Stimulated activated CD4-positive, alpha-beta T cell treated with anti-CD3 and anti-CD28 coated beads, Interleukin-2, amount 100 ng/mL, for 24 hours (primary cell): ENCODE data around the gene EFNB3.

Experiments used
- DNase-seq, 2 donors: peaks; one replicate each; pipeline ENCODE4 v3.0.0-alpha.2; 2020

EFNB3 gene

DNA sequence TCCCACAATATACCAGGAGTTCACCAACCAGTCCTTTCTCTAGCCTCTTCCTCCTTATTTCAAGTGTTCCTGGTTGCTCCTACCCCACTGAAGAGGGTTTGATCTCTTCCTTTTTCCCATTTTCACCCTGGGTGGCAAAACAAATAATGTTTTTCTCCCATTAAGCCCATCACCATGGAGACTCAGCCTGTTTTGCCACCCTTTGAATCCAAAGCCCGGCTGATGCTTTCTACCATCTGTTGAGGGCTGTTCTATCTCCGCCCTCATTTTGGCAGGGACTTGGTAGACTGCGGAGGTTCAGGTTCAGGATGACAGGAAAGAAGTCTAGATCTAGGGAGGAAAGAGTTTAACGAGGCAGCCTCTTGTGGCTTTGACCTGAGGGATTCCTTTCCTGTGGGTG, 15.1 kb downstream of the EFNB3 start:
- no peak for DNase-seq

DNA sequence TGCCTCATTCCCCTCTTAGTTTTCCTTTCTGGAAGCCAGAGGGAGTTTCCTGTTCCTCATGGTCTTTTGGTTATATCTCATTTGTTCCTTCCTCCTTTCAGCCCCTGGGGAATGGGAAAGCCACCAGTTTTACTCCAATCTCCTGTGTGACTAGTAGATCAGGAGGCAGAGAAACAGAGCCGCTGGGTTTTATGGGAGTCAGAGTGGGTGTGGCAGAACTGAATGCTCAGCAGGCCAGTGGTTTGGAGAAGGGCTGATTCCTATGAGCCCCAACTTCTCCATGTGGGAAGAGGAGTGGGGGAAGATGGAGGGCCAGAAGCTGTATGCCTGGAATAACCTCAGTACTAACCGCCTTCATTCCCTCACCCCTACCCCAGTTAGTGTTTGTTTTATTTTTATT, 16.6 kb downstream of the EFNB3 start:
- DNase-seq = no peak

DNA sequence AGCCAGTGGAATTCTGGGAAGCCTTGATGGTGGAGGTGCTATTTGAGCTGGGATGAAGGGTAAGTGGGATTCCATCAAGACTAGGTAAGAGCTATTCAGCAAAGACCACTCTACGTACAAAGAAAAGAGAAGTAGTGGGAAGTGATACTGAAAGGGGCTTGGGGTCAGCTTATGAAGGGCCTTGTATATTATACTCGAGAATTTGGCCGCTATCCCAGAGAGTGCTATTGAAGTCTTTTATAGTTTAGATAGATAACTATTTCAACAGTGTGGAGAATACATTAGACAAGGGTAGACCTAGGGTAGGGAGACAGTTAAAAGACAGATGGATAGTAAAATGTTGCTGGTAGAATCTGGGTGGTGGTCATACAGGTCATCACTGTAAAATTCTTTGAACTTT, 22.9 kb downstream of the EFNB3 start:
- no peak for DNase-seq

DNA sequence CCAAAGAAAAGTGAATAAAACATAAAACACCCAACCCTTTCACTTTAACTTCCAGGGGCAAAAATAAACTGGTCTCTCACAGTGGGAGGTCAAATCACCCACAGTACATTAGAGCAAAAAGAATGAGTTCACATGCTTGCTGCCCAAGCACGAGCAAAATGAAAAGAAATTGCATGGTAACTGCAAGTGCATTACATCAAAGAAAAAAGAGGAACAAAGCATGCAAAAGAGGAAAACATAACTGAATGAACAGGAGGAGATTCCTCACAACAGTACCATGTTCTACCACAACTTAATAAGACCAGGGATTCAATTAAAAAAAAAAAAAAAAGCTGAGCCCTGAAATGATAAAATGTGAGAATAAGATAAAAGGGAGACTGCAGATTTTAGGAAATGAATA, 24.8 kb downstream of the EFNB3 start:
- no peak for DNase-seq

DNA sequence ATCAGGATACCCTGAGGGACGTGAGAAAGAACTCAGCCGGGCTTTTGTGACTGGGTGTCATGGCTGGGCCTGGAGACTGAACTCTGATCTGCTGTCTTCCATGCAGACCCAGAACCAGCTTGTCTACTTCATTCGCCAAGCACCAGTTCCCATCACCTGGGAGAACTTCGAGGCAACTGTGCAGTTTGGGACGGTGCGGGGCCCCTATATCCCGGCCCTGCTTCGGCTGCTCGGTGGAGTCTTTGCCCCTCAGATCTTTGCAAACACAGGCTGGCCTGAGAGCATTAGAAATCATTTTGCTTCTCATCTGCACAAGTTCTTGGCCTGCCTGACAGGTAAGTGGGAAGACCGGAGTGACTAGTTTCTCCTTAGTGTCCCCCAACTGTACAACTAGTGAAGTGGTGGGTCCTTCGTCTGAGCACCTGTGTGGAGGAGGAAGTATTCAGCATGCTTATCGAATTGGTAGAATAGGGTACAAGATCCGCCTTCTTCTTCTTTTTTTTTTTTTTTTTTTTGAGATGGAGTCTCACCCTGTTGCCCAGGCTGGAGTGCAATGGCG, 28.1 kb downstream of the EFNB3 start:
- DNase-seq = no peak

DNA sequence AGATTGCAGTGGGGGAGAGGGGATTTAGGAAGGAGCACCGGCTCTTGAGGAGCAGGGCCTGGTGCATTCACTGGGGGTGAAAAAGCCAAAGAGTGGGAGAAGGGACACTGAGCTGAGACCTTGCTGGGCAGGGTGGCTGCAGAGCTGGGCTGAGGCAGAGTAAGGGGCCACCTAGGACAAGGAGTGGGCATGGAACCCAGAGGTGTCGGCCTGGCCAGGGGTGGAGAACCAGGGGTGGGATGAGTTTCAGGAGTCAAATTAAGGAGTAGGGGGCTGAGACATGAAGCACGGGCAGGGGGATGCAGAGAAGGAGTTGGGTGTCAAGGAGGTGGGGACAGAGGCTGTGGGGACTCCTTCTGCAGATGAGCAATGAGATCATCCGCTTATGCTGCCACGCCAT, 32.6 kb downstream of the EFNB3 start:
- no peak for DNase-seq

DNA sequence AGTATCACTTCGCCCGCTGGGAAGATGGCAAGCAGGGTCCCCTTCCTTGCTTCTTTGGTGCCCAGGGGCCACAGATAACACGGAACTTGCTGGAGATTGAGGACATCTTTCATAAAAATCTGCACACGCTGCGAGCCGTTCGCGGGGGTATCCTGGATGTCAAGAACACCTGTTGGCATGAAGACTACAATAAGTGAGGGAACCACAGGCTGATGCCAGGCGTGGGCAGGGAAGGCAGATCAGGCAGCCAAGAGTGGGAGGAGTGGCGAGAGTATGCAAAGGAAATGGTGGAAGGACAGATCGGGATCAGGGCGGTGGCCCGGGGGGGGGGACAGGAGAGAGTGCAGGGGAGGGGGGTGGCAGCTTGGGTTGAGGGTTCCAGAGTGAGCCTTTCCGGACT, 34.7 kb downstream of the EFNB3 start:
- DNase-seq = no peak

DNA sequence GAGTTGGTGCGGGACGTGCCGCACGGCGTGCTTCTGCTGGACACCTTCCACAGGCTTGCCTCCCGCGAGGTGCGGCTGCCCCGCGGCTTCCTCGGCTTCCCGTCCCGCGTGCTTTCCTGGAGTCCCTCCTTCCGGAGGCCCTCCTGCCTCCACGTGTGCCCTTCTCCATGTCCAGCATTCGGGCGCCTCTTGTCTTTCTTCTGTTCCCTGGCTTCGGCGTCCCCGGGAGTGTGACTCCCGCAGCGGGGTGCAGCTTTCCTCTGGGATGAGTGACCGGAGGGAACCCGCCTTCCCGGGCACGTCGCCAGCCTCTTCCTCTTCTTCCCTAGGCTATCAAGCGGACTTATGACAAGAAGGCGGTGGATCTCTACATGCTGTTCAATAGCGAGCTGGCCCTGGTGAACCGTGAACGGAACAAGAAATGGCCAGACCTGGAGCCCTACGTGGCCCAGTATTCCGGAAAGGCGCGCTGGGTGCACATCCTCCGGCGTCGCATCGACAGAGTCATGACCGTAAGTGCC, 35.5 kb downstream of the EFNB3 start:
- DNase-seq = no peak

DNA sequence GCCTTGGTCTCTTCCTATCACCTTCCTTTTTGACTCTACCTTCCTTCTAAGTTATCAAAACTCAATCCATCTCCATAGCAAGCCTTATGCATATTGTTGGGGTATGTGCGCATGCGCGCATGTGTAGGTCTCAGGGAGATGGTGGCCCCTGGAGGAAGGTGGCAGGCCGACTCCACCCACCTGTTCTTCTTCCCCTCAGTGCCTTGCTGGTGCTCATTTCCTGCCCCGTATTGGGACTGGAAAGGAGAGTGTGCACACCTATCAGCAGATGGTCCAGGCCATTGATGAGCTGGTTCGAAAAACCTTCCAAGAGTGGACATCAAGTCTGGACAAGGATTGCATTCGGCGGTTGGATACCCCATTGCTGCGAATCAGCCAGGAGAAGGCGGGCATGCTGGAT, 37.7 kb downstream of the EFNB3 start:
- DNase-seq = no peak

DNA sequence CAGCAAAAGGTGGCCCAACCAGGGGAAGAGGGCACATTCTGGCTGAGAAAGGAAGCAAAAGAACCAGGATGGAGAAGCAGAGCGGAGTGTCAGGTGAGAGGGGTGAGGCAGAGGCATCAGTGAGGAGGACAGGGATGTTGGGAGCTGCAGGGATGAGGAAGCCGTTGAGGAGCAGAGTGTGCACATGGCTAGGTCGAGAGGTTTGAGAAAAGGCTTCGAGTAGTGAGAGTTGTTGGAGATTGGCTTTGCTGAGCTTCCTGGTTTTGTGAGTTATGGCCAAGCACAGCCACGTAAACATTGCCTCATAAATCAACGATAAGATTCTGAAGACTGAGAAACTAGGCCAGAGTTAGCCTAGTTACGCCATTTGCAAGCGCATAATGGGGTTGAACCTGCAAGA, 39.4 kb downstream of the EFNB3 start:
- no peak for DNase-seq

DNA sequence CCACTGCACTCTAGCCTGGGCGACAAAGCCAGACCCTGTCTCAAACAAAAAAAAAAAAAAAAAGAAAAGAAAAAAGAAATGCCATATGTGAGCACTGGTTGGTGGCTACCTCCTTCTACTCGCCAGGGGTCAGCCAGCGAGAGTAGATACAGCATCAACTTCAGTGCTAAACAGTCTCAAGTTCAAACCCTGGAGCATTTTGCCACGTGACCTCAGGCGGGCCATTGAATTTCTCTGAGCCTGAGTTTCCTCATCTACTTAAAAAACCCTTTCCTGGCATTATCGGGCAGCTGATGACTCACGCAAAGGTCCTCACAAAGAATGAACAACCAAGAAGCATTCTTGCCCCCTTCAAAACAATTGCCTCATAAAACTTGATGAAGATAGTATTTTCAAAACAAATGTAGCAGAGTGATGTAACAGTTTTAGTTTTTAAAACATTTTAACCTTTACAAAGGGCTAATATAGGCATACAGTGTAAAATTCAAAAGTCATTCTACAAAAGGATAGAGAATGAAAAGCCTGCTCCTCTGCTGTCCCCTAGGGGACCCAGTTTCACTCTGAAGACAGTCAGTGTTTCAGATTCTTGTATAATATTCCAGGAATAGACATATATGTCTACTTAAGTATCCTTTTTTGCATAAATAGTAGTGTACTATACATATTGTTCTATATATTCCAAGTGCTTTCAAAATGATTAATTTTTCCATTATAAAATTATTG, 40.9 kb downstream of the EFNB3 start:
- DNase-seq = no peak

DNA sequence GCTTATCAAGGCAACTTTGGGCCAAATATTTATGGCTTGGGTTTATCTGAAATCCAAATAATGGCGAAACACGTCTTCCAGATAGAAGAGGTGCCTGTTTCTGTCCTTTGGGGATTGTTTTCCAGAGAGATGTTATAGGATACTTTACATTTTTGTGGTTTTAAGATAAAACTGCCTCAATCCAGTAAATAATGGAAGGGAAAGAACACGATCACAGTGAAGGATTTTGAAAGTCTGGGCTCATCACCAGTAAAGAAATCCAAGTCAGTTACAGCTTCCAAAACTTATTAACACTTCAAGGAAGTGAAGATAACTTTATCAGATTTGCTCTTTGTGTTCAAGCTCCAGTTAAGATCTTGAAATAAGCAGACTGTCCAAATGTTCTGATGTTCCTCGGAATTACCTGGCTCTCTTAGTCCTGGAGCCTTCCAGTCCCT, 42.7 kb downstream of the EFNB3 start:
- no peak for DNase-seq

DNA sequence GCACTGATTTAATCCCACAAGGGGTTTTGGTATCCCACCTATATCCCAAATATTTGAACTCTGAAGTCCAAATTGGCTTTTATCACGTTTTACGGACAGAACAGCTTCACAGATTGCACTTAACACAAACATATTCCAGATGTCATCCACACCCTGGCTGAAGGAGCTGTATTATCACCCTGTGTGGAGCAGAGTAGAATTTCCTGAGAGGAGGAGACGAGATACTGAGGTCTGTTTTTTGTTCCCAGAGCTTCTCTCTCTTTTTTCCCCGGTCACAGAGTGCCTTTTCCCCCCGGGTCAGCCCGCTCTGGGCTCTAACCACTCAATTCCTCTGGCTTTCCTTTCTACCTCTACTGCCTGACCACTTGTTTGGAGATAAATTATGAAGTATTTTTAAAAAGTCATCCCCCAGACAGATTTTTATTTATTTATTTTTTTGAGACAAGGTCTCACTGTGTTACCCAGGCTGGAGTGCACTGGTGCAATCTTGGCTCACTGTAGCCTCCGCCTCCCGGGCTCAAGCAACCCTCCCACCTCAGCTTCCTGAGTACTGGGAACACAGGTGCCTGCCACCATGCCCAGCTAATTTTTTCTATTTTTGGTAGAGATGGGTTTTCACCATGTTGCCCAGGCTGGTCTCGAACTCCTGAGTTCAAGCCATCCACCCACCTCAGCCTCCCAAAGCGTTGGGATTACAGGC, 43.2 kb downstream of the EFNB3 start:
- DNase-seq = no peak

DNA sequence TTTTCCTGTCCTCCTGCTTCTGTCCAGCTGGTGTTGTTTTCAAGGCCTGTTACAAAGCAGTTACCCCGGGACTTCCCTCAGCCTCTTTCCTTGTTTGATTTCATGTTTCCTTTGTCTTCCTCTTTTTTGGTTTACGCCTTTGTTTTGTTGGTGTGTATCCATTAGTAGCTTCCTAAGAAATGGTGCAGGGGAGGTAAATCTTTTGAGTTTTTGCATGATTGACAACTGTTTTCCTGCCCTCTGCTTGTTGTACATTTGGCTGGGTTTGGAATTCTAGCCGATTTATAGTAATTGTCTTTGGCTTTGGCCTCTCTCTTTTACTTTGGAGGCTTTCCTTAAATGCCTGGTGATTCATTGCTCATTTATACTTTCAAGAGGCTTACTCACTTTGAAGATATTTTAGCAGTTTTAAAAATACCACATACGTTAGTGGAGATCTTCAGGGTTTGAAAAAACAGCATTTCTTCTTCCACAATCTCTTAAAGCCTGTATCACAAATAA, 45.4 kb downstream of the EFNB3 start:
- no peak for DNase-seq

DNA sequence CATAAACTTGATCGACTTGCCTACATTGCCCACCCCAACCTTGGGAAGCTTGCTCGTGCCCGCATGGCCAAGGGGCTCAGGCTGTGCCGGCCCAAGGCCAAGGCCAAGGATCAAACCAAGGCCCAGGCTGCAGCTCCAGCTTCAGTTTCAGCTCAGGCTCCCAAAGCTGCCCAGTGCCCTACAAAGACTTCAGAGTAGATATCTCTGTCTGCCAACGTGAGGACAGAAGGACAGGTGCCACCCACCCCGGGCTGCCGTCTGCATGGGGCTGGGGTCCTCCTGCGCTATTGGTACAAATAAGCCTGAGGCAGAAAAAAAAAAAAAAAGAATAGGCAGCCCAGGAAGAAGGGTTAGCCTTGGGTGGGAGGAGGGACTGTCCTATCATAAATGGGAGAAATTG, 49.7 kb downstream of the EFNB3 start:
- DNase-seq = no peak

DNA sequence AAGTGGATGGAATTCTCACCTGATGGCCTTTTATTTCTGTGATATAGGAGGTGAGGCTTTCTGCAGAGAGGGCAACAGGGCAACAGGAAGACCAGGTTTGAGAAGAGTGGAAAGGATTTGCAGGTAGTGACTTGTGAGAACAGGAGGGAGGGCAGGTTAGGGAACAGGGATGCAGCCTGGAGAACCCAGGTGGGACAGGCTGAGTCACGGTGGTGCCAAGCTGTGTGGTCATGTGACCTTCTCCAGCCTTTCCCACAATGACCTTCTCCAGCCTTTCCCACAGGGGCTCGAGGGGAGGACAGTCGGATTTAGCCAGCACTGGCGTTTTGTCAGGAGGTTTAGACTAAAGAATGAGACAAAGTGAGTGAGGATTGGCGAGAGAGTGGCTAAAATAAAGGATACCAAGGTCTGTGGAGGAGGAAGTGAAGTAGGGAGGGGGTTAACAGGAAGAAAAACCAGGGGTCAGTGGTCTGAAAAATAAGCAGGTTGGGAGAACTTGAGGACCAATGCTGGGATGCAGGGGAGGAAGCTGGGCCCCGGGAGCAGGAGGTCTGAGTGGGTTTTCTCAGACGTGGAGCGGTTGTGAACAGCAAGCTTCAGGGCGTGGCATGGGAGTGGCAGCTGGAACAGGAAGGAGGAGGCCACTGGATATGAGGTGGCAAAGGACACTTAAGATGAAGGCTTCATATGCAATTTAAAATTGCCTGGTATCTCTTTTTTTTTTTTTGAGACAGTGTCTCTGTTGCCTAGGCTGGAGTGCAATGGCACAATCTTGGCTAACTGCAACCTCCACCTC, 50.3 kb downstream of the EFNB3 start:
- DNase-seq = no peak

DNA sequence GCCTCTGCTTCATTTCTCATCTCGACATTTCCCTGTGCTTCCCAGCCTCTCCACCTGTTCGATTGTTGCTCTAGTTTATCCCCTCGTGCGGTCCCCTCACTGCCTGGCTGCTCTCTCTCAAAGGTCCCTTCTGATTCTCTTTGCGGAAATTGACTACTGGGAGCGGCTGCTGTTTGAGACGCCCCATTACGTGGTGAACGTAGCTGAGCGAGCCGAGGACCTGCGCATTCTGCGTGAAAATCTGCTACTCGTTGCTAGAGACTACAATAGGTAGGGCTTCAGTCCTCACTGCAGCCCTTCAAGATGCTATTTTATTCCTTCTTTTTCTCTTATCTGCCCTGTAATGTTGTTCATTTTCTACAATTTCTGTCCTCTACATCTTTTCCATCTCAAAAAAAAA, 52.0 kb downstream of the EFNB3 start:
- no peak for DNase-seq
